Retinal pigment epithelial cell (primary cell): ENCODE results near the gene SLC5A11.

Experiments
- DNase-seq: peaks from one replicate; pipeline ENCODE4 v3.0.0-alpha.2; 2010; ENCODE audit warnings: low read depth
- H3K4me3 ChIP-seq: 2 replicates; pipeline ENCODE4 v1.5.1; 2011; ENCODE audit warnings: mild to moderate bottlenecking, low read length, control low read depth, moderate library complexity
- TF ChIP-seq, protein P1 (sequence below): conservative IDR thresholded peaks from 2 replicates; pipeline ENCODE4 v1.5.1; 2011; ENCODE audit warnings: low read depth, low read length, control low read depth, inconsistent platforms

The SLC5A11 gene

DNA sequence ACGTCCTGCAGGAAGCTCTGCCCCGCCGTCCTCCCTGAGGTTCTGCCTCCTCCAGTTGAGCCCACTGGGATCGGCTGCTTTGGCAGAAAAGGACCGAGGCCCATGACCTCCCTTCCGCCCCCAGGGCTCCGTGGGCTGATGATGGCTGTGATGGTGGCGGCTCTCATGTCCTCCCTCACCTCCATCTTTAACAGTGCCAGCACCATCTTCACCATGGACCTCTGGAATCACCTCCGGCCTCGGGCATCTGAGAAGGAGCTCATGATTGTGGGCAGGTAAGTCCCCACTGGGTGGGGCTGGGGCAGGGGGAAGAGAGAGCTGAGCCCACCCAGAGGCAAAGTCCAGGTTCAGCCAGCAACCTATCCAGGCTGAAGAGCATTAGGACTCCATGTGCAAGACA, 61.1 kb downstream of the SLC5A11 start:
- DNase-seq = no peak
- TF ChIP-seq, protein P1, sequence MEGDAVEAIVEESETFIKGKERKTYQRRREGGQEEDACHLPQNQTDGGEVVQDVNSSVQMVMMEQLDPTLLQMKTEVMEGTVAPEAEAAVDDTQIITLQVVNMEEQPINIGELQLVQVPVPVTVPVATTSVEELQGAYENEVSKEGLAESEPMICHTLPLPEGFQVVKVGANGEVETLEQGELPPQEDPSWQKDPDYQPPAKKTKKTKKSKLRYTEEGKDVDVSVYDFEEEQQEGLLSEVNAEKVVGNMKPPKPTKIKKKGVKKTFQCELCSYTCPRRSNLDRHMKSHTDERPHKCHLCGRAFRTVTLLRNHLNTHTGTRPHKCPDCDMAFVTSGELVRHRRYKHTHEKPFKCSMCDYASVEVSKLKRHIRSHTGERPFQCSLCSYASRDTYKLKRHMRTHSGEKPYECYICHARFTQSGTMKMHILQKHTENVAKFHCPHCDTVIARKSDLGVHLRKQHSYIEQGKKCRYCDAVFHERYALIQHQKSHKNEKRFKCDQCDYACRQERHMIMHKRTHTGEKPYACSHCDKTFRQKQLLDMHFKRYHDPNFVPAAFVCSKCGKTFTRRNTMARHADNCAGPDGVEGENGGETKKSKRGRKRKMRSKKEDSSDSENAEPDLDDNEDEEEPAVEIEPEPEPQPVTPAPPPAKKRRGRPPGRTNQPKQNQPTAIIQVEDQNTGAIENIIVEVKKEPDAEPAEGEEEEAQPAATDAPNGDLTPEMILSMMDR = no peak
- H3K4me3 ChIP-seq = no peak overlapping the region

DNA sequence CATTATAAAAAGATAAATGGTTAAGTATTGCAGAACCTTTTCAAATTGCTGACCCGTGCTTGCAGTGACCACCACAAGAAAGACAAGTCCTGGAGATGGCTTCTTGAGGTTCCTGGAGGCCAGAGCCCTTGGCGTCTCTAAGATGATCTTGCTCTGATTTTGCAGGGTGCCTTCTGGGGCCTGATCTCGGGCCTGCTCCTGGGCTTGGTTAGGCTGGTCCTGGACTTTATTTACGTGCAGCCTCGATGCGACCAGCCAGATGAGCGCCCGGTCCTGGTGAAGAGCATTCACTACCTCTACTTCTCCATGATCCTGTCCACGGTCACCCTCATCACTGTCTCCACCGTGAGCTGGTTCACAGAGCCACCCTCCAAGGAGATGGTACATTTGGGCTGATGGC, 63.0 kb downstream of the SLC5A11 start:
- no peak for DNase-seq
- TF ChIP-seq, protein P1 = no peak
- no peak overlapping the region for H3K4me3 ChIP-seq

DNA sequence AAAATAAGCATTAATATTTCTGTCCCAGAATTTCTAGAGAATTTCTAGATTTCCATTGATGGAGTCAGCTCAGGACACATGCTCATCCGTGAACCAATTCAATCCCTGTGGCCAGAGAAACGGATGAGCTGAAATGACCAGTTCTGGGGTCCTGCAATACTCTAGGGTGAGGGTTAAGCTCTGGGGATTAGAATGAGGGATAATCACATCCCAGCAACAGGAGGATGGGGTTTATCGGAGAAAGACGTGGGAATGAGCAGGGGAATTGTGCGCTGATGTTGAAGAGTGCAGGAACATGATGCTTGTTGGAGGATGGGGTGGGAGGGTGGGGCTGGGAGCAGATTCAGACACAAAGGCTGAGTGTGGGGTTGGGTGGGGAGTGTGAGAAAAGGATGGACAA, 64.1 kb downstream of the SLC5A11 start:
- no peak for DNase-seq
- TF ChIP-seq, protein P1 = no peak
- H3K4me3 ChIP-seq = no peak overlapping the region

DNA sequence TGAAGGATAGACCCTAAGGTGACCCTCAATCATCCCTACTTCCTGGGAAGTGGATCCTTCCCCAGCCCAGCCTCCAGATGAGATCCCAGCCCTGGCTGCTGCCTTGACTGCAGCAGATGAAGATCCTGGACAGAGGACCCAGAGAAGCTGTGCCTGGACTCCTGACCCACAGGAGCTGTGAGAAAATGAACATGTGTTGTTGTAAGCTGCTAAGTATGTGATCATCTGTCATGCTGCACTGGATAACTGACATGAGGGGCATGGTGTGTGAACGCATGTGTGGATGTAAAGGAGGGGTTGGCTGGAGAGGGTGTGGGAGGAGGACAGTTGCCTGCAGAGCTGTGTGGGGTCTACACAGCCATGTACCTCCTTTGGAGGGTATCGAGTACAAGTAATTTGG, 69.3 kb downstream of the SLC5A11 start:
- DNase-seq = no peak
- no peak overlapping the region for H3K4me3 ChIP-seq
- TF ChIP-seq, protein P1 = no peak

DNA sequence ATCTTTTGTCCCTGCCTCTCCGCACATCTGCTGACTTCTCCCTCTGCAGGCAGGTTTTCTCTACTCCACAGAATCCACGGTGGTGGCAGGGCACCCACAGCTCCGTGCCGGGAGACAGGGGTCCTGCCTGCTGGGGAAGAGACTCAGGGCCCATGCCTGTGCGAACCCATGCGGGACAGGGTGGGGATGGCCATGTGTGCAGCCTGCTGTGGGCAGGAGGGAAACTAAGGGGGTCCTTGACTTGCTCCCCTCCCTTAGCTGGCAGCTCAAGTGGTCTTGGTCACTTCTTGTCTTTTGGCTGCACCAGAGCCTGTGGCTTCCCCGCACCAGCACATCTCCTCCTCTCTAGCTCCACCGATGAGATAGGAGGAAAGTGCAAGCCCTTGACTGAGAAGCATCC, 69.8 kb downstream of the SLC5A11 start:
- no peak overlapping the region for H3K4me3 ChIP-seq
- TF ChIP-seq, protein P1 = no peak
- DNase-seq = no peak

DNA sequence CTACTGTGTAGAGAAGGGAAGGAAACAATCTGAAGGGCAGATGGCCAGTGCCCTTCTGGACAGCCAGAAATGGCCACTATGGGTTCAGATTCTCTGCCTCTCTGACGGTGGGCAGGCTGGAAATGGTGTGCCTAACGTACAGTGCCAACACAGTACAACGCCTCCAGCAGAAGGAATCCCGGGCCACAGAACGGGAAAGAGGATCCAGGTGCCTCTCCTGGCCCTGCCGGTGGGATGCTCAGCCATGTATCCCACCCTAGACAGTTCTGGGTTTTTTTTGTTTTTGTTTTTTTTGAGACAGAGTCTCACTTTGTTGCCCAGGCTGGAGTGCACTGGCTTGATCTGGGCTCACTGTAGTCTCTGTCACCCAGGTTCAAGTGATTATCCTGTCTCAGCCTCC, 71.5 kb downstream of the SLC5A11 start:
- no peak for DNase-seq
- H3K4me3 ChIP-seq = no peak overlapping the region
- TF ChIP-seq, protein P1 = no peak

DNA sequence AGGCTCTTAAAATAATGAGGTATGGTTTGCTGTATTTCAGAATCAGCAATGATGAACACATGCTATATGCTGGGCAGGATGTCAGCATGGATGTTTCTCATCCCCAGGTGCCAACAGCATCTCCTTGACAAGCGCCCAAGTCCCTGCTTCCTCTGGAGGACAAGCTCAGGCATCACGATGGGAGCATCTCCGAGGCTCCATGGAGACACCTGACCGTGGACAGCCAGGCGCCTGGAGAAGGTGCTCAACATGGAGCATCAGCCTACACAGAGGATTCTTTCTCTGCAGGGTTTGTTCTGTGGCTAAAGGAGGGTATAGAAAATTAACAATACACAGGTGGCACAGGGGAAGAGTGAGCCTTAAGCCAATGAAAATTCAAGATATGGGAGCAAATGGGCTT, 72.1 kb downstream of the SLC5A11 start:
- DNase-seq = no peak
- H3K4me3 ChIP-seq = no peak overlapping the region
- TF ChIP-seq, protein P1 = no peak
